ENCODE measurements around the gene ATF7IP2. TPM values are rescaled to one million over a fixed set of nuclear protein-coding genes. Genes with fewer than 3 reads are reported as not detected.

The ATF7IP2 gene
- total RNA-seq, 6 experiments from 2014 or later, result 13.0 to 42.8 (median 24.0) TPM

- TF ChIP-seq POLR2A (IDR thresholded peaks at IDR 0.05) (no peak), CTCF (IDR thresholded peaks at IDR 0.05) (no peak)
- Histone ChIP-seq H3K4me1 (no peaks in the 10 kb centered on the region), H3K4me3 (no peak overlapping the region), H3K9me3 (no peaks in the 10 kb centered on the region), H3K36me3 (peaks cover 0 to 29% (median 4%) of the 10 kb centered on the region in 4 donors), H3K27me3 (no peaks in the 10 kb centered on the region), H3K27ac (no peak overlapping the region)
- ATAC-seq, result no peak
- WGBS (ENCODE audit: insufficient coverage, low coverage, low lambda C conversion rate, missing lambda C conversion rate), result no CpG with 5 or more reads among the region's 1 CpG
- no peak for DNase-seq
- intact Hi-C loops (cut with DNase I), result no loop called here
Measured at GRCh38 chr16:10529895-10530669, 144.2 kb downstream of the ATF7IP2 start.

GRCh38 chr16:10530685-10531084 lies 144.8 kb downstream of the ATF7IP2 start:
- no peaks in the 10 kb centered on the region for H3K4me1 ChIP-seq
- WGBS (ENCODE audit: insufficient coverage, low coverage, low lambda C conversion rate, missing lambda C conversion rate), result 84% methylated on average over 12 of the region's 14 CpGs
- intact Hi-C loops (cut with DNase I), result no loop called here
- peaks cover 0 to 29% (median 5%) of the 10 kb centered on the region in 4 donors for H3K36me3 ChIP-seq
- no peaks in the 10 kb centered on the region for H3K9me3 ChIP-seq
- TF ChIP-seq CTCF (IDR thresholded peaks at IDR 0.05) (no peak), POLR2A (IDR thresholded peaks at IDR 0.05) (no peak)
- H3K27me3 ChIP-seq, result no peaks in the 10 kb centered on the region
- ATAC-seq, result no peak
- DNase-seq, result no peak
- no peak overlapping the region for H3K27ac ChIP-seq
- H3K4me3 ChIP-seq, result no peak overlapping the region

DNA sequence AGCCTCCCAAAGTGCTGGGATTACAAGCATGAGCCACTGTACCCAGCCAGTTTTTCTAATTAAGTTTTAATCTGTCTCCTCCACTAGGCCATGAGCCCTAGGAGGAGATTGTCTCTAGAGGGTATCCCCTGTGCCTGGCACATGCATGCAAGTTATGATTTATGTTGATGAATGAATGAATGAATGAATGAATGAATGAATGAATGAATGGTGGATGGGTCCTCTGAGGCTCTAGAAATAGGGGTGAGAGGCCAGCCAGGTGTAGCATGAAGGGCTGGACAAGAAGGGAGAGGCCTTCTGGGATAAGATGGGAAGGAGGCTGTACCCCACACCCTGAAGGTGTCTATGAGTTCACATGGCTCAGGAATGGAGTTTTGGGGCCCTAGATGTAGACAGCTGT lies 145.7 kb downstream of the ATF7IP2 start:
- Histone ChIP-seq H3K27ac (no peak overlapping the region), H3K4me1 (peaks cover 0 to 4% (median 0%) of the 10 kb centered on the region in 4 donors), H3K27me3 (no peaks in the 10 kb centered on the region), H3K4me3 (no peak overlapping the region), H3K36me3 (peaks cover 0 to 34% (median 10%) of the 10 kb centered on the region in 4 donors), H3K9me3 (no peaks in the 10 kb centered on the region)
- intact Hi-C loops (cut with DNase I), result no loop called here
- TF ChIP-seq CTCF (IDR thresholded peaks at IDR 0.05), result no peak
- ATAC-seq (no peak), DNase-seq (no peak)

Small RNAs within 50 kb of the gene (small RNA-seq; reads per million reads assigned to genes)
- gene RNU6-633P, result 0 reads per million in 2 experiments

Other genes starting within 250 kb of the ATF7IP2 start
- gene GRIN2A, start 203.6 kb upstream of the ATF7IP2 start, total RNA-seq, result not detected
- gene EMP2, start 194.5 kb downstream of the ATF7IP2 start, total RNA-seq, result 10 to 100 TPM; 38.5 to 95.6 (median 58.4) TPM